Fibroblast of the aortic adventitia (primary cell): Measurements from ENCODE around the gene ENGASE. TPM values are rescaled to one million over a fixed set of nuclear protein-coding genes. Genes with fewer than 3 reads are reported as not detected.
"Not testable (repeated sequence)": the region's sequence is repeated elsewhere in the genome, so short reads cannot be mapped to it uniquely, and the experiment has no call there.

ENCODE experiments used
- DNase-seq: peaks from one replicate; pipeline ENCODE4 v3.0.0-alpha.2; 2010; ENCODE audit warnings: low read depth
- H3K4me3 ChIP-seq: 2 replicates; pipeline ENCODE4 v1.5.1; 2011; ENCODE audit warnings: low read depth, mild to moderate bottlenecking, control low read depth, low read length, moderate library complexity
- total RNA-seq: library from RNA; depleted of rRNA; stranded (reverse); fragments of >200 nt; gene quantifications from 2 replicates; pipeline ENCODE4 v1.2.3, GENCODE V29; 2012; ENCODE audit warnings: low replicate concordance
- TF ChIP-seq, protein P1 (sequence below): IDR thresholded peaks from 2 replicates; pipeline ENCODE4 v1.5.1; 2011; ENCODE audit warnings: mild to moderate bottlenecking, low read length, control low read depth, inconsistent platforms; ENCODE audit not compliant: insufficient read depth

ENGASE gene
- total RNA-seq, 1 donor, result 8.4 TPM

DNA sequence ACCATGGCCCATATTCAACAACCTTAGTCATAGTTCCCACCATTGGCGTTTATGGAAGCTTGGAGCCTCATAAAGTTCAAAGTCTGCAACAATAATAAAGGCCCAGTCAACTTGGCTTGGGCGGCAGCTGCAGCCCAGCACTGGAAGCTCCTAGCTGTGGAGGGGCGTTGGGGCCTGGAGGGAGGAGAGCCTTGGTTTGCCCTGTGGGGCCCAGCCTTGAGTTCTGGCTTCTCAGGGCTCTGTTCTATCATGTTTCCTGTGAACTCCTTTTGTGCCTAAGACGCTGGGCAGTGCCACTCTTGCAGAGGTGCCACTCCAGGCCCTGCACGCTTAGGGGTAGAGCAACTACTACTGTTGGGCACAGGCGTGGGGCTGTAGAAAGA lies 927 bp upstream of the ENGASE start:
- no peak for DNase-seq
- TF ChIP-seq, protein P1, sequence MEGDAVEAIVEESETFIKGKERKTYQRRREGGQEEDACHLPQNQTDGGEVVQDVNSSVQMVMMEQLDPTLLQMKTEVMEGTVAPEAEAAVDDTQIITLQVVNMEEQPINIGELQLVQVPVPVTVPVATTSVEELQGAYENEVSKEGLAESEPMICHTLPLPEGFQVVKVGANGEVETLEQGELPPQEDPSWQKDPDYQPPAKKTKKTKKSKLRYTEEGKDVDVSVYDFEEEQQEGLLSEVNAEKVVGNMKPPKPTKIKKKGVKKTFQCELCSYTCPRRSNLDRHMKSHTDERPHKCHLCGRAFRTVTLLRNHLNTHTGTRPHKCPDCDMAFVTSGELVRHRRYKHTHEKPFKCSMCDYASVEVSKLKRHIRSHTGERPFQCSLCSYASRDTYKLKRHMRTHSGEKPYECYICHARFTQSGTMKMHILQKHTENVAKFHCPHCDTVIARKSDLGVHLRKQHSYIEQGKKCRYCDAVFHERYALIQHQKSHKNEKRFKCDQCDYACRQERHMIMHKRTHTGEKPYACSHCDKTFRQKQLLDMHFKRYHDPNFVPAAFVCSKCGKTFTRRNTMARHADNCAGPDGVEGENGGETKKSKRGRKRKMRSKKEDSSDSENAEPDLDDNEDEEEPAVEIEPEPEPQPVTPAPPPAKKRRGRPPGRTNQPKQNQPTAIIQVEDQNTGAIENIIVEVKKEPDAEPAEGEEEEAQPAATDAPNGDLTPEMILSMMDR, result no peak
- H3K4me3 ChIP-seq, result no peak overlapping the region

DNA sequence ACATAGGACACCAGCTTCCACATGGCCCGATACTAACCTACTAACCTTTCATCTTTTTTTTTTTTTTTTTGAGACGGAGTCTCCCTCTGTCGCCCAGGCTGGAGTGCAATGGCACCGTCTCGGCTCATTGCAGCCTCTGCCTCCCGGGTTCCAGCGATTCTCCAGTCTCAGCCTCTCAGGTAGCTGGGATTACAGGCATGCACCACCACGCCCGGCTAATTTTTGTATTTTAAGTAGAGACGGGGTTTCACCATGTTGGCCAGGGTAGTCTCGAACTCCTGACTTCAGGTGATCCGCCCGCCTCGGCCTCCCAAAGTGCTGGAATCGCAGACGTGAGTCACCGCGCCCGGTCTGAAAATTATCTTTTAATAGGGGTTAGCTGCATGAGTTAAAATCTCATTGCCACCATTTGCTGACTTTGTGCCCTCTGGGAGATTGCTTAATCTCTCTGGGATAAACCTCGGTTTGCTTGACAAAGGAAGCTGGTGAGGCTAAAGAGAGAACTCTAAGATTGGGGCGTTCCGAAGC lies 439 bp upstream of the ENGASE start:
- DNase-seq, result not testable (repeated sequence)
- H3K4me3 ChIP-seq, result peak overlapping the region; percentile 55

DNA sequence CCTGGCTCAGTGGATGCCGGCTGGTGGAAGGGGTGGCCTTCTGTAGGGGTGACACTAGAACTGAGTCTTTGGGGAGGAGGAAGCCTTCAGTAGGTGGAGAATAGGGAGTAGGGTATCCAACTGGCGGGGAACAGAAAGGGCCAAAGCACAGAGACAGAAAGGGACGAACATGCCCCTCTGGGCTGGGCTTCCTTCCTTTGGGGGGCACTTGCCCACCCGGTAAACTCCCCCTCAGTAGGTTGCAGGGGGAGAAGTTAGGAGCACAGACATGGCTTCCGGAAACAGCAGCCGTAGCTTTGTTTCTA lies 774 bp downstream of the ENGASE start:
- peak overlapping the region; percentile 73 for H3K4me3 ChIP-seq
- DNase-seq, result peak; percentile 5
- TF ChIP-seq, protein P1, result no peak

DNA sequence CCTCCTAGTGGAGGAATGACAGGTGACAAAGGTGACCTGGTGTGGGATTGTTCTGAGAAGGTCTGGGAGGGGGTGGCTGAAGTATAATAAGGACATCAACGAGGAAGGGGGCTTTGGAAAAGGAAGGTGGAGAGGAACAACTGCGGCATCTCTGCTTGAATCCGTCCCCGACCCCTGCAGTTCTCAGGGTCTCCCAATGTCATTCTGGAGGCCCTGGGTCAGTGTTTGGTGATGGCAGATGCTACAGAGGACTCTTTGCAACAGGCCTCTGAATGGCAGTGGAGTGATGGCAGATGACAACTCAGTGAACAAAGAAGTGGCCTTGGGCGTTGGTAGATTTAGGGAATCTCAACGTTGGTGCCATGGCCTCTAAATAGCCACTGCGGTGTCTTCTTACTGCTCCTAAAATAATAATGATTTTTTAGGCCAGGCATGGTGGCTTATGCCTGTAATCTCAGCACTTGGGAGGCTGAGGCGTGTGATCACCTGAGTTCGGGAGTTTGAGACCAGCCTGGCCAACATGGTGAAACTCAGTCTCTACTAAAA lies 1.3 kb downstream of the ENGASE start:
- peak overlapping the region; percentile 73 for H3K4me3 ChIP-seq
- TF ChIP-seq, protein P1, result no peak
- DNase-seq, result no peak

DNA sequence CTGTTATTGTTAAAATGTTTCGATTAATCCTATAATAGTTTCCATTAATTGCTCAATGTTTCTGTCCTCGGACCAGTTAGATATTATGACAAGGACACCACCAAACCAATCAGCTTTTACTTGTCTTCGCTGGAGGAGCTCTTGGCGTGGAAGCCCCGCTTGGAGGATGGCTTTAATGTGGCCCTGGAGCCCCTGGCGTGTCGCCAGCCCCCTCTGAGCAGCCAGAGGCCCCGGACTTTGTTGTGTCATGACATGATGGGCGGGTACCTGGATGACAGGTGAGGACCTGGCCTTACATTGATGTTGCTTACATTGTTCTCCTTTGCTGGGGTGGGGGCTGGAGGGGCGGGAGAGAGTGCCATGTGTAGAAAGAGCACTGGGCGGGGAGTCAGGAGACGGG lies 3.0 kb downstream of the ENGASE start:
- TF ChIP-seq, protein P1, result no peak
- DNase-seq, result no peak
- no peak overlapping the region for H3K4me3 ChIP-seq

DNA sequence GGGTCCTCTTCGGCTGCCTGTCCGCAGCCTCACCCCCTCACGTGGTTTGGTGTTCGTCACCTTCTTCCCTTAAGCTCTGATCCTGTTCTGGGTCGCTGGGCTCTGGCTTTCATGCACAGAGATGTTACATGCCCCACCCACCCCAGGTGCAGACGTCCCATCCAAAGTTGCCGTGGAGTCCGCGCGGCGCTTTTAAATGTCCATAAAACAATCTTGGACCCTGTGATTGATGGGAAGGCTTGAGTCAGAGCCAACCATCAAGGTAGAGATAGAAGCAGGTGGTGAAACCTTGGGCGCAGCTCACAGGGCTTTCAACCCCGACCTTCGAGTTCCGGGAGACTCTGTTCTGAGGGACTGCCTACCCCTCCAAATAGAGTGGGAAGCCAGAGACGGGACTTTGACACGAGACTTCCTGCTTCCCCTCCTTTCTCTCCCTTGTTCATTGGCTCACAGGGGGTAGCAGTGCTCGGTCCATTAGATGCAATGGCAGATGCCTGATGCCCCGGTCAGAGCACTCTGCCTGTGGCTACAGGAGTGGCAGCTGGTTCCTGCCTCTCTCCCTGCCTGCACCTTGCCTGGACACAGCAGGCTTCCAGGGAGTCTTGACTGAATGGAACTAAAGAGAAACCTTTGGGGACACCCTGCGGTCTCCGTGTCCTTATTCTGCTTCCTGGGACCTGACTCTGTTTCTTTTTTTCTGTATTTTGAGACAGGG lies 4.0 kb downstream of the ENGASE start:
- DNase-seq, result no peak
- no peak overlapping the region for H3K4me3 ChIP-seq
- TF ChIP-seq, protein P1, result no peak

DNA sequence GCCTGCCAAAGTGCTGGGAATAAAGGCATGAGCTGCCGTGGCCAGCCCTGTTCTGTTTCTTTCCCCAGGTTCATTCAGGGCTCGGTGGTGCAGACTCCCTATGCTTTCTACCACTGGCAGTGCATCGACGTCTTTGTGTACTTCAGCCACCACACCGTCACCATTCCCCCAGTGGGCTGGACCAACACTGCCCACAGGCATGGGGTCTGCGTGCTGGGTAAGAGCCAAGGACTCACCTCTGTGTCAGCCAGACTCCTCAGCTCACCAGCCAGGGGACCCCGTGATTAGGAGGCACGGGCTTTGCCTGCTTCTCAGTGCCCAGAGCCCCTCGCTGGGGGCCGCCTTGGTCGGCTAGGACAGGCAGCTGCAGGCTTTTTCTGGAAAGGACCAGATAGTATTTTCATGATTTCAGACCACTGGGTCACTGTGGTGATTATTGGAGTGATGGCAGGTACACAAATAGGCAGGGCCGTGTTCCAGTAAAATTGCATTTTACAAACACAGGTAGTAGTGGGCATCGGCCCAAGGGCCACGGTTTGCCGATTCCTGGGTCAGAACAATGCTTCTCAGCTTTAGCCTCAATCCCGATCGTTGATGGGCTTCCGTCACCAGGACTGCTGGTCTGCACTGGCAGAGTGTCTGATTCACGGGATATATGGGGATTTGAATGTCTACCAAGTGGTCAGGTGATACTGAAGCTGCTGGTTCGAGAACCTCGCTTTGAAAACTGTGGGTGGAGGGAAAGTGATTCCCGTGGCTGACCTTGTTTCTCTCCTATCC lies 5.0 kb downstream of the ENGASE start:
- TF ChIP-seq, protein P1, result no peak
- DNase-seq, result no peak

More for the DNA sequence above, 5.0 kb downstream of the ENGASE start:
- H3K4me3 ChIP-seq, result no peak overlapping the region
